Adrenal gland (tissue), 5 donors: ENCODE results near the gene SMAGP.

Source experiments
- POLR2A ChIP-seq, 2 donors: fragments of 450-650 bp; IDR thresholded peaks; one replicate each; pipeline ENCODE4 v1.6.1; 2017; ENCODE audit warnings: antibody characterized with exemption in 2 of 2, mild to moderate bottlenecking in 2 of 2, moderate library complexity in 1 of 2
- TF ChIP-seq, protein P1 (sequence below), 6 experiments: fragments of 450-650 bp in 4 of 6; fragments of 200-600 bp in 2 of 6; sonication (generic) in 1 of 6; IDR thresholded peaks; 1 replicate in 5 of 6; 2 replicates in 1 of 6; pipeline versions ENCODE4 v1.5.1 to v1.8.0; 2016 to 2021; ENCODE audit warnings: antibody characterized with exemption in 6 of 6, mild to moderate bottlenecking in 2 of 6, moderate library complexity in 1 of 6
- donor health status: DM: no; HTN: no; CAD: no.

GRCh38 chr12:51307655-51308593 lies 37.7 kb upstream of the SMAGP start:
- TF ChIP-seq, protein P1, sequence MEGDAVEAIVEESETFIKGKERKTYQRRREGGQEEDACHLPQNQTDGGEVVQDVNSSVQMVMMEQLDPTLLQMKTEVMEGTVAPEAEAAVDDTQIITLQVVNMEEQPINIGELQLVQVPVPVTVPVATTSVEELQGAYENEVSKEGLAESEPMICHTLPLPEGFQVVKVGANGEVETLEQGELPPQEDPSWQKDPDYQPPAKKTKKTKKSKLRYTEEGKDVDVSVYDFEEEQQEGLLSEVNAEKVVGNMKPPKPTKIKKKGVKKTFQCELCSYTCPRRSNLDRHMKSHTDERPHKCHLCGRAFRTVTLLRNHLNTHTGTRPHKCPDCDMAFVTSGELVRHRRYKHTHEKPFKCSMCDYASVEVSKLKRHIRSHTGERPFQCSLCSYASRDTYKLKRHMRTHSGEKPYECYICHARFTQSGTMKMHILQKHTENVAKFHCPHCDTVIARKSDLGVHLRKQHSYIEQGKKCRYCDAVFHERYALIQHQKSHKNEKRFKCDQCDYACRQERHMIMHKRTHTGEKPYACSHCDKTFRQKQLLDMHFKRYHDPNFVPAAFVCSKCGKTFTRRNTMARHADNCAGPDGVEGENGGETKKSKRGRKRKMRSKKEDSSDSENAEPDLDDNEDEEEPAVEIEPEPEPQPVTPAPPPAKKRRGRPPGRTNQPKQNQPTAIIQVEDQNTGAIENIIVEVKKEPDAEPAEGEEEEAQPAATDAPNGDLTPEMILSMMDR (IDR thresholded peaks at IDR 0.05) = no peak
- no peak for TF ChIP-seq POLR2A (IDR thresholded peaks at IDR 0.05)
